ENCODE results near the gene SSTR5.

Gene SSTR5

DNA sequence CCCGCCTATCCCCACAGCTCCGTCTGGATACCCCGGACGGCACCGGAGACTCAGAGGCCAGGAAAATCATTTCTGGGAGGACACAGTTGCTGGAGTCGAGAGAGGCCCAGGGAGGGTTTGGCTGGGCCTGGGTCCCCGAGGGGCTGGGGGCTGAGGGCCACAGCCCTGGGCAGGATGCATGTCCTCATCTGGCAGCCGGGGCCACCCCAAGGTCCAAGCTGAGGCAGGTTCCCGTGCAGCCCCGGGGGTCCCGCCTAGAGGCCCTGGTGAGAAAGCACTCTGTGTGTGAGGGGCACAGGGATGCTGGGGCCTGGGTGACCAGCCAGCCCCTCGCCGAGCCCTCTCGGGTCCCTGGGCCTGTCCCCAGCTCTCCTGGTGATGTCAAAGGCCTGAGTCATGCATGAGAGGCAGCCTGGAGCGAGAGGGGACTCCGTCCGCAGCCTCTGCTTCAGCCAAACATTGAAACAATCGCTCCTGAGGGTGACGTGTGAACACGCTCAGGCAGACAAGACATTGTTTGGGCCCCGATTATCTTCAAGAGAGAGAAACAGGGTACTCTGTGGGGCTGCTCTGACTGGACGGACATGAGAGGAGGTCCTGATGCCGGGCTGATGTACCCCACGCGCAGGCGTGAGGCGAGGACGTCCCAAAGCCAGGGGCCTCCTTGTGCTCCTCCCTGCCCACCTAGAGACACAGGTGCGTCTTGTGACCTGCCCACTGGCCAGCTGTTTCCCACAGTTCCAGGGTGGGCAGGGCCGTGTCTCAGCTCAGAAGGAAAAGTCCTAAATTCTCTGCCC is 49.3 kb downstream of the SSTR5 start:
- Histone ChIP-seq H3K79me2 (ENCODE audit: low read length) (no peaks in the 10 kb centered on the region), H3K4me1 (ENCODE audit: low read length) (0 out of 2 replicates have a peak, but pooled peaks cover 5% of the 10 kb centered on the region), H2AFZ (ENCODE audit: low read length) (no peak overlapping the region), H3K27ac (ENCODE audit: low read length) (no peak overlapping the region), H3K9me2 (replicated peaks; ENCODE audit: insufficient read depth, low read length) (no peaks in the 10 kb centered on the region), H3K36me3 (replicated peaks; ENCODE audit: insufficient read depth, low read length) (no peaks in the 10 kb centered on the region), H3K27me3 (replicated peaks; ENCODE audit: insufficient read depth, low read length) (peaks cover 95% of the 10 kb centered on the region), H3K4me2 (ENCODE audit: low read depth, low read length) (no peak overlapping the region), H3K9ac (ENCODE audit: low read length) (no peak overlapping the region), H4K20me1 (ENCODE audit: insufficient read depth, low read length) (no peaks in the 10 kb centered on the region), H3K9me3 (replicated peaks; ENCODE audit: insufficient read depth, low read length) (no peaks in the 10 kb centered on the region), H3K4me3 (ENCODE audit: low read length) (no peak overlapping the region), H3F3A (ENCODE audit: insufficient read depth, low read length) (no peaks in the 10 kb centered on the region)
- TF ChIP-seq, protein P1, sequence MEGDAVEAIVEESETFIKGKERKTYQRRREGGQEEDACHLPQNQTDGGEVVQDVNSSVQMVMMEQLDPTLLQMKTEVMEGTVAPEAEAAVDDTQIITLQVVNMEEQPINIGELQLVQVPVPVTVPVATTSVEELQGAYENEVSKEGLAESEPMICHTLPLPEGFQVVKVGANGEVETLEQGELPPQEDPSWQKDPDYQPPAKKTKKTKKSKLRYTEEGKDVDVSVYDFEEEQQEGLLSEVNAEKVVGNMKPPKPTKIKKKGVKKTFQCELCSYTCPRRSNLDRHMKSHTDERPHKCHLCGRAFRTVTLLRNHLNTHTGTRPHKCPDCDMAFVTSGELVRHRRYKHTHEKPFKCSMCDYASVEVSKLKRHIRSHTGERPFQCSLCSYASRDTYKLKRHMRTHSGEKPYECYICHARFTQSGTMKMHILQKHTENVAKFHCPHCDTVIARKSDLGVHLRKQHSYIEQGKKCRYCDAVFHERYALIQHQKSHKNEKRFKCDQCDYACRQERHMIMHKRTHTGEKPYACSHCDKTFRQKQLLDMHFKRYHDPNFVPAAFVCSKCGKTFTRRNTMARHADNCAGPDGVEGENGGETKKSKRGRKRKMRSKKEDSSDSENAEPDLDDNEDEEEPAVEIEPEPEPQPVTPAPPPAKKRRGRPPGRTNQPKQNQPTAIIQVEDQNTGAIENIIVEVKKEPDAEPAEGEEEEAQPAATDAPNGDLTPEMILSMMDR (IDR thresholded peaks at IDR 0.05; ENCODE audit: low read length): no peak
- 0 out of 2 replicates have a peak, but pooled peaks have one; percentile 1 for TF ChIP-seq EZH2phosphoT487 (IDR thresholded peaks at IDR 0.05; ENCODE audit: low read length)
- TF ChIP-seq EZH2 (optimal IDR thresholded peaks at IDR 0.05; ENCODE audit: low read depth, low read length): no peak
- no peak for DNase-seq

DNA sequence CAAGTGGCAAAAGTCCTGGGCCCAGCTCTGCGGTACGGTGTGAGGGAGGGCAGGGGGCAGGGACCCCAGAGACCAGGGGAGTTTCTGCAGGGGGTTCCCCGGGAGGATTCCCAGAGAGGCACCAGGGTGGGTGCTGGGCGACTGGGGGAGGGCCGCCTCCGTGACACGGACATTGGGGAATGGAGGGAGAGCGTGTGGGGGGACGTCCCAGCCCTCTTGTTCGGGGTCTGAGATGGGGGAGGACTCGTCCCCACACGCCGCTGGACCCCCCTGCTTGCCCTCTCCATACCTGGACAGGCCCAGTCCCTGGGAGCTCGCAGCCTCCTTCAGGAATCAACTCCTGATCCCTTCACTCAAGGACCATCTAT is 49.8 kb downstream of the SSTR5 start:
- no peaks in the 10 kb centered on the region for H3K9me3 ChIP-seq (replicated peaks; ENCODE audit: insufficient read depth, low read length)

DNA sequence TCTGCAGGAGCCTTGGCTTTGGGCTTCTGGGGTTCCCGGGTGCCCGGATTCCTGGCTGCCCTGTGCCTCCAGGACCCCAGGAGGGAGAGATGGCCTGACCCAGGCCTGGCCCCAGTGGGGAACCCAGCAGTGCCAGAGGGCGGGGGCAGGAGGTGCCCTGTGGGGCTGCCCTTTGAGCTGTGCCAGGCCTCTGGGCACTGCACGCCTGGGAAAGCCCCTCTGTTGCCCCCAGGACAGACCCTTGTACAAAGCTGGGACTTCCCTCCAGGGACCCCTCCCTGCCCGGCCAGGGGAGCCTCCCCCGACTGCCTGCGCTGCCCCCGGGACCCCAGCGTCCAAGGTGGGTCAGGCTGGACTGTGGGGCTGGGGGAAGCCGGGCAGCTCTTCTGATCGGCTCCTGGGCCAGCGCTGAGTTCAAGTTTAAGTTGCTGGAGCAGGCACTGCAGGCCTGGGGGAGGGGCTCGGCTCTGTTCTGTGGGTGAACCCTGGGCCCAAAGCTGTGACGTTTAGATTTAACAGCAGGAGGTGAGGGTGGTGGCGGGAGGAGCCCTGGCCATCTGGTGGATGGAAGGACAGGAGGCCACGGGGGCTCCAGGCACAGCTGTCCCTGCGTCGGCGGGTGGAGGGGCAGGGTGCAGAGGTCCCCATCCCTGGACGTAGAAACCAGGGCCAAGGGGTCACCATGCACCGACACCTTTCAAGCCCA is 51.1 kb downstream of the SSTR5 start:
- H3K9me2 ChIP-seq (replicated peaks; ENCODE audit: insufficient read depth, low read length): no peaks in the 10 kb centered on the region
- no peaks in the 10 kb centered on the region for H3K36me3 ChIP-seq (replicated peaks; ENCODE audit: insufficient read depth, low read length)
- H3K9ac ChIP-seq (ENCODE audit: low read length): no peak overlapping the region
- H4K20me1 ChIP-seq (ENCODE audit: insufficient read depth, low read length): no peaks in the 10 kb centered on the region
- no peak overlapping the region for H3K4me2 ChIP-seq (ENCODE audit: low read depth, low read length)
- no peaks in the 10 kb centered on the region for H3F3A ChIP-seq (ENCODE audit: insufficient read depth, low read length)
- 0 out of 2 replicates have a peak, but pooled peaks cover 5% of the 10 kb centered on the region for H3K4me1 ChIP-seq (ENCODE audit: low read length)
- no peak for DNase-seq
- H3K27me3 ChIP-seq (replicated peaks; ENCODE audit: insufficient read depth, low read length): peaks cover 96% of the 10 kb centered on the region
- H2AFZ ChIP-seq (ENCODE audit: low read length): no peak overlapping the region
- H3K9me3 ChIP-seq (replicated peaks; ENCODE audit: insufficient read depth, low read length): no peaks in the 10 kb centered on the region
- no peak overlapping the region for H3K4me3 ChIP-seq (ENCODE audit: low read length)
- TF ChIP-seq, protein P1 (IDR thresholded peaks at IDR 0.05; ENCODE audit: low read length): no peak
- no peak for TF ChIP-seq EZH2phosphoT487 (IDR thresholded peaks at IDR 0.05; ENCODE audit: low read length)
- no peak for TF ChIP-seq EZH2 (optimal IDR thresholded peaks at IDR 0.05; ENCODE audit: low read depth, low read length)
- H3K27ac ChIP-seq (ENCODE audit: low read length): no peak overlapping the region
- H3K79me2 ChIP-seq (ENCODE audit: low read length): no peaks in the 10 kb centered on the region

More for the DNA sequence above, 49.8 kb downstream of the SSTR5 start:
- Histone ChIP-seq H3K4me2 (ENCODE audit: low read depth, low read length) (no peak overlapping the region), H2AFZ (ENCODE audit: low read length) (no peak overlapping the region), H3F3A (ENCODE audit: insufficient read depth, low read length) (no peaks in the 10 kb centered on the region), H3K9ac (ENCODE audit: low read length) (no peak overlapping the region), H3K9me2 (replicated peaks; ENCODE audit: insufficient read depth, low read length) (no peaks in the 10 kb centered on the region), H4K20me1 (ENCODE audit: insufficient read depth, low read length) (no peaks in the 10 kb centered on the region), H3K27me3 (replicated peaks; ENCODE audit: insufficient read depth, low read length) (peaks cover 96% of the 10 kb centered on the region), H3K4me3 (ENCODE audit: low read length) (no peak overlapping the region), H3K79me2 (ENCODE audit: low read length) (no peaks in the 10 kb centered on the region), H3K4me1 (ENCODE audit: low read length) (0 out of 2 replicates have a peak, but pooled peaks cover 5% of the 10 kb centered on the region), H3K36me3 (replicated peaks; ENCODE audit: insufficient read depth, low read length) (no peaks in the 10 kb centered on the region), H3K27ac (ENCODE audit: low read length) (no peak overlapping the region)
- no peak for DNase-seq
- TF ChIP-seq EZH2 (optimal IDR thresholded peaks at IDR 0.05; ENCODE audit: low read depth, low read length) (no peak), EZH2phosphoT487 (IDR thresholded peaks at IDR 0.05; ENCODE audit: low read length) (no peak)
- TF ChIP-seq, protein P1 (IDR thresholded peaks at IDR 0.05; ENCODE audit: low read length): no peak
